ENCODE results near the gene RANBP6. TPM values are rescaled to one million over a fixed set of nuclear protein-coding genes. Genes with fewer than 3 reads are reported as not detected.

Gene RANBP6
- total and polyA plus RNA-seq, 7 experiments from 2014 or later, result 21.0 to 34.3 (median 23.4) TPM

DNA sequence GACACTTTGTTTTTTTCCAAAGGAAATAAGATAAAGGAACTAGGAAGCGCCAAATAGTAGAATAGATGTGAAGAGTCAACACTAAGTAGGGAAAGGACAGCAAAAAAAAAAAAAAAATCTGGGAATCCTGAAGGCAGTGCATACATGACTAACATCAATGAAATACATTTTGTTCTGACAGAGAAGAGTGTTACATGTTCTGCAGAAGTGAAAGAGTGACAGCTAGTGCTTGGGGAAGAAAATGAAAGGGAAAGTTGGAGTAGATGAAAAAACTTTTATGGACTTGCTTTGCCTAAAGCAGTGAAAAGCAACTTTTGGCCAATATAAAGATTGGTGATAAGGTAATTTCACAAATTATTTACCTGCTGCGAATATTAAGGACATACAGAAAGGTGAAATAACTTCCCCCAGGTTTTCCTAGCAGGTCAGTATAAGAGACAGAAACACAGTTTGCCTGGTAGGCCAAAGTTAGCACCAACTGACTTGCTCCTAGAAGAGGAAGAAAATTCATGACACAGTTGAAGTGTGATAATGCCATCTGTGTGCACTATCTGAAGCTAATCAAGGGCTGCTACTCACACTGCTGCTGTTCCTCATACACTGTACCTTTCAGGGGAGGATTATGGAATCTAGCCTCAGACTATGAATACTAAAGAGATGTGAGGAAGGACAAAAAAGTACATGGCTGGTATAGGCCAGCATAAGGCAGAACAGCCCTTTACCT lies 38.6 kb downstream of the RANBP6 start:
- Mint-ChIP-seq H3K4me1 (peaks cover 20 to 57% (median 30%) of the 10 kb centered on the region in 7 donors), H3K36me3 (peaks cover 27 to 66% (median 45%) of the 10 kb centered on the region in 5 donors), H3K4me3 (peak overlapping the region in 1 of 10 donors; percentile 16), H3K27me3 (no peaks in the 10 kb centered on the region), H3K27ac (peak overlapping the region in 5 of 9 donors; percentile 4 to 85 (median 50)), H3K9me3 (peaks cover 0 to 7% (median 0%) of the 10 kb centered on the region in 11 donors)
- H3K9me3 ChIP-seq (ENCODE audit: control insufficient read depth in 2 of 3, low read length in 3 of 3), result no peaks in the 10 kb centered on the region
- POLR2A ChIA-PET, result no interaction called here
- peaks cover 0 to 26% (median 7%) of the 10 kb centered on the region in 3 experiments for H3K36me3 ChIP-seq (ENCODE audit: control insufficient read depth in 2 of 3, insufficient read depth in 3 of 3, low read length in 3 of 3)
- H3K4me3 ChIP-seq (ENCODE audit: low read length), result no peak overlapping the region
- DNase-seq (no peak), ATAC-seq (no peak)
- H3K27ac ChIP-seq (ENCODE audit: low read depth, low read length), result no peak overlapping the region
- CTCF ChIA-PET, result interaction anchor here (0.6 to 1.4 kb wide), 2 partner anchors 178 to 790 kb away, joined by 4 read pairs; no protein-coding TSS in a partner anchor
- H3K4me1 ChIP-seq (ENCODE audit: control insufficient read depth in 2 of 2, insufficient read depth in 2 of 2, low read length in 2 of 2), result peaks cover 0 to 3% of the 10 kb centered on the region in 2 donors
- H3K27me3 ChIP-seq (ENCODE audit: control insufficient read depth in 2 of 2, insufficient read depth in 2 of 2, low read length in 2 of 2), result no peaks in the 10 kb centered on the region
- intact Hi-C loops (cut with micrococcal nuclease), result loop anchor here in 1 of 2 donors (5.0 kb wide), 1 partner anchor 75 kb away; no protein-coding TSS in a partner anchor

DNA sequence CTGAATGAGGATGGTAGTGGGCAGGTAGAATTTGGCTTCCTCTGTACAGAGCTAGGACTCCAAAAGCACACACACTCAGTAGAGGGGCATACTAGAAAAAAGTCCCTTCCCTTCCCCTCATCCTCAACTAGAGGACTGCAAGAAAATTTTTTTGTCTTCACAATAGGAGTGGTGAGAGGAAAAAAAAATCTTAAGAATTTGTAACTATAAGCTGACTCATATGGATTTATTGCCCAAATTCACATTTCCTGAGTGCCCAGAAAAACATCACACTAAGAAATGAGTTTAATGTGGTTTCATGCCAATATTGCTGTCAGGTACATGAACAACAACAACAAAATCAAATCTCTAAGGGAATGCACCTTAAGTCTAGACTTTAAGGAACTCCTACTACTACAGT lies 43.7 kb downstream of the RANBP6 start:
- H3K9me3 ChIP-seq (ENCODE audit: control insufficient read depth in 2 of 3, low read length in 3 of 3), result no peaks in the 10 kb centered on the region
- ChIA-PET CTCF (no interaction called here), POLR2A (interaction anchor here (0.6 kb wide), 1 partner anchor 16 kb away, joined by 4 read pairs; no protein-coding TSS in a partner anchor)
- peaks cover 7 to 31% (median 8%) of the 10 kb centered on the region in 3 experiments for H3K36me3 ChIP-seq (ENCODE audit: control insufficient read depth in 2 of 3, insufficient read depth in 3 of 3, low read length in 3 of 3)
- H3K27ac Mint-ChIP-seq, result peak overlapping the region in 1 of 9 donors; percentile 0
- peaks cover 32 to 64% (median 59%) of the 10 kb centered on the region in 5 donors for H3K36me3 Mint-ChIP-seq
- DNase-seq (no peak), ATAC-seq (no peak)
- H3K9me3 Mint-ChIP-seq, result peaks cover 0 to 7% (median 0%) of the 10 kb centered on the region in 11 donors
- no peaks in the 10 kb centered on the region for H3K27me3 Mint-ChIP-seq
- no peaks in the 10 kb centered on the region for H3K27me3 ChIP-seq (ENCODE audit: control insufficient read depth in 2 of 2, insufficient read depth in 2 of 2, low read length in 2 of 2)
- peaks cover 14 to 39% (median 22%) of the 10 kb centered on the region in 7 donors for H3K4me1 Mint-ChIP-seq
- no peak overlapping the region for H3K4me3 Mint-ChIP-seq
- no peak overlapping the region for H3K27ac ChIP-seq (ENCODE audit: low read depth, low read length)
- H3K4me1 ChIP-seq (ENCODE audit: control insufficient read depth in 2 of 2, insufficient read depth in 2 of 2, low read length in 2 of 2), result no peaks in the 10 kb centered on the region
- intact Hi-C loops (cut with micrococcal nuclease), result loop anchor here in 1 of 2 donors (5.0 kb wide), 1 partner anchor 36 kb away; a partner anchor contains a TSS
- H3K4me3 ChIP-seq (ENCODE audit: low read length), result no peak overlapping the region

Small RNA genes lying within 50 kb of the gene (microRNA-seq; reads per million reads assigned to microRNA genes)
- gene MIR4665 (ENCODE audit: borderline microRNAs expressed), result not detected

Other genes starting within 250 kb of the RANBP6 start
- 10 to 100 TPM in 4 of 5 experiments, 1 to 10 TPM in 1; 9.5 to 37.1 (median 20.0) TPM for gene ERMP1, start 182.5 kb downstream of the RANBP6 start, total RNA-seq
- 1 to 10 TPM; 7.3 to 9.7 TPM for gene ERMP1, start 182.5 kb downstream of the RANBP6 start, polyA plus RNA-seq
- gene MLANA, start 124.7 kb downstream of the RANBP6 start, total RNA-seq, result not detected
- gene MLANA, start 124.7 kb downstream of the RANBP6 start, polyA plus RNA-seq, result under 1 TPM; 0.38 to 0.97 TPM
- not detected for gene IL33, start 200.2 kb upstream of the RANBP6 start, total RNA-seq
- gene IL33, start 200.2 kb upstream of the RANBP6 start, polyA plus RNA-seq, result not detected

Data from naive thymus-derived CD4-positive, alpha-beta T cell (primary cell).